ENCODE data around the gene ATXN7L3B.

ATXN7L3B gene

GRCh38 chr12:74552201-74552600 lies 14.6 kb downstream of the ATXN7L3B start:
- no peak for DNase-seq

GRCh38 chr12:74559728-74560127 lies 22.1 kb downstream of the ATXN7L3B start:
- no peak for DNase-seq

GRCh38 chr12:74563927-74564326 lies 26.3 kb downstream of the ATXN7L3B start:
- DNase-seq: no peak

- DNase-seq: no peak
Observed at GRCh38 chr12:74578486-74578885, 40.9 kb downstream of the ATXN7L3B start.

DNA sequence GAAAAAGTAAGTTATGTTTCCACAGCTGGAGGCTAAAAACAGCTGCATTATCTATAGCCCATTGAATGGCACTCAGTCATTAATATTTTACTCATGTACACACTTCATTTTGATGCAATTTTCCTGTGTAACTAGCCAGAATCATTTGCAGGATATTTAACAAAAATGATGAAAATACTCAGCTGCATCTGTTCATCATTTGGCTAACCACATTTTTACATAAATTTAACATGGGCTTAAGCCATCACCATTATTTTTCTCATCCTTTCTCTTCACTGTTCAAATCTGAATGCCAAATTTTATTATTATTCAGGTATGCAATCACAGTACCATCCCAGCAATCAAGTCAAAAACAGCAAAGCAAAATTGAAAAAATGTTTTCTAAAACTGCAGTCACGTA lies 41.8 kb downstream of the ATXN7L3B start:
- no peak for DNase-seq

- DNase-seq: no peak
Observed at GRCh38 chr12:74579981-74580380, 42.3 kb downstream of the ATXN7L3B start.

GRCh38 chr12:74581439-74581838 lies 43.8 kb downstream of the ATXN7L3B start:
- no peak for DNase-seq

GRCh38 chr12:74584483-74585062 lies 46.9 kb downstream of the ATXN7L3B start:
- no peak for DNase-seq

DNA sequence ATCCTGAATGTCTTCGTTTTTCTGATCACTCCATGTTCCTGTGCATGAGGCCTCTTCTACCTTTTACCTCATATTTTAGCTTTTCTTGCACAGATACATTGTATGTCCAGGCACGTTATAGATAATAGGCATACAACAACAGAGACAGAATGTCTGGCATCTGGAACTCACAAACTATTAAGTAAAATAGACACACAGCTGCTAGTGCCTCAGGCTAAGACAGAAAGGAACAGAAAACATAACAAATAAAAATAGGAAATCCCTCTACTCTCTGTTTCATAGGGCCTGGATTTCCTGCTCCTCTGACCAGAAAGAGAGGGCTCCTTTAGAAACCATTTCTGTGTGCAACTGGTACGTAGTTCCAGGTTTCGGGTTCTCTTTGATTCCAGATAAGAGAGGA lies 48.6 kb downstream of the ATXN7L3B start:
- no peak for DNase-seq

All from activated effector memory CD4-positive, alpha-beta T cell treated with anti-CD3 and anti-CD28 coated beads, Interleukin-2, amount 50 U/mL, for 16 hours (primary cell).